GM19438 (cell line): ENCODE measurements around the gene LRRC8E.

ENCODE experiments used
- ATAC-seq: cut with Tn5 transposase; IDR thresholded peaks from one replicate; pipeline ENCODE4 v1.9.1; 2021; ENCODE audit warnings: low read depth; ENCODE audit not compliant: unreplicated experiment

LRRC8E gene

GRCh38 chr19:7907122-7907521 lies 18.8 kb downstream of the LRRC8E start:
- ATAC-seq, result no peak

- no peak for ATAC-seq
These were observed 19.2 kb downstream of the LRRC8E start for GRCh38 chr19:7907544-7907943.

DNA sequence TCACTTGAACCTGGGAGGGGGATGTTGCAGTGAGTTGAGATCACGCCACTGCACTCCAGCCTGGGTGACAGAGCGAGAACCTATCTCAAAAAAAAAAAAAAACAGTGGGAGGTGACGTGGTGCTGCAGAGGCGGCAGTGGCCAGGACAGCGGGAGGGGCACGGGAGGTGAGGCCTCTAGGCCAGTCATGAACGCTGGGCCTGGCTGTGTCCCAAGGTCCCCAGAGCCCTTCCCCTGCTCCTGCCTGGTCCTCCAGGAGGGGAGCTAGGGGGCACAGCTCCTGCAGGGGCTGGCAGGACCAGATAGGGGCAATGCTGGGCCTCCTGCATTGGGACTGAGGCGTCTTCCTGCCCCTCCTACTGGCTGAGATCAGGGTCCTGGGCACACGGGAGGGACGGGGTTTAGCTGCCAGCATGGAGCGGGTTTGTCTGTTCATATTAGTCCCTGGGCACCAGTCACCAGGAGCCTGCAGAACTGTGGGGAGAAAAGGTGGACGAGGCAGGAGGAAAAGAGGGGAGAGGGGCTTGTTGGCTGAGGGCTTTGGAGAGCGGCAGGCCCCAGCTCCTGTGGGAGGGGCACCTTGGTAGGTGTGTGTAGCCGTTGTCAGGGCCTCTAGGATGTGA lies 19.9 kb downstream of the LRRC8E start:
- ATAC-seq, result no peak

DNA sequence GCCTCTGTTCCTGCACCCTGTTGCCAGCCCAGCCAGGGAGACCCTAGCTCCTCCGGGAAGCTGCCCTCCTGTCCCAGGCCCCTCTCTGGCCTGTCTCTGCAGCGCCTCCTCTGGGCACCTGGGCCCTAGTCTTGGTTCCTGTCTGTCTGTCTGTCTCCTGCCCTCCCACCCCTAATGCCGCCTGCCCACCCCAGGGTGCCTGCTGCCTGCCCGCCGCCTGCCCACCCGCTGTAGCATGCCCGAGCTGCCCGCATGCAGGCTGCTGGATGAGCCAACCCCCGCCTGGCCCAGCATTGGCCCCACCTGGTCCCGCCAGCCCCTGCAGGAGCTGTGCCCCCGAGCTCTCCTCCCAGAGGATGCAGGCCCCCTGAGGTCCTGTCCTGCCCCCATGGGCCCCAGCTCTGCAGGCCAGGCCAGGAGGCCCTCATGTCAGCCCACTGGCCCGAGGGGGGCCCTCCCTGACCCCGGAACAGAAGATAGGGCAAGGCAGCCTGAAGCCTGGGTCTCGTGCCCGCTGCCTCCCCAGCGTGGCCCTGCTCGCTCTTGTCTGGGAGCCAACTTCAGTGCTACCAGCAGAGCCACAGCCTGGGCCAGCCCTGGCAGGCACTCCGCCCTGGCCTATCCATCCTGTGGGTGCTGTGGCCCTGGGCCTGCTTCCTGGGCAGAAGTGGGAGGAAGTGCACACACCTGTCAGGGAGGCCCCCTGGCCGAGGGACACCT lies 20.6 kb downstream of the LRRC8E start:
- ATAC-seq, result no peak

DNA sequence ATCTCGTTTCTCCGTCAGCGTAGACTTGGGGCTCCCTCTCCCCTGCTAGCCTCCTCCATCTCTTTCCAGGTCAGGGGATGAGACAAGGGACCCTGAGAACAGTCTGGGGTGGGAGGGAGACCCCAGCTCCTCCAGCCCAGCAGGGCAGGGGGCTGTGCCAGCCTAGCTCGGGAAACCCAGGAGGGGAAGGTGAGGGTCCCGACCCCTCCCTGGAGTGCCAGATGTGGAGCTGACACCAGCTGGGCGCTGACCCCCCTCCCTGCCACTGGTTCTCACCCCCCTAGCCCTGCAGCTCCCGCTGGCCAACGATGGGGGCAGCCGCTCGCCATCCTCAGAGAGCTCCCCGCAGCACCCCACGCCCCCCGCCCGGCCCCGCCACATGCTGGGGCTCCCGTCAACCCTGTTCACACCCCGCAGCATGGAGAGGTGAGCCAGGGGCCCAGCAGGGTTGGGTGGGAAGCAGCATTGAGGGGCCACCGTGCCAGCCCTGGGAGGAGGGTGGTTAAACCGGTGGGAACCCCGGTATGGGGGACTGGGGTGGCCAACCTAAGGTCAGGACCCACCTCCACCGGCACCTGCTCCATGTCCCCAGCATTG lies 21.3 kb downstream of the LRRC8E start:
- ATAC-seq, result no peak

- ATAC-seq, result no peak
These were observed 22.2 kb downstream of the LRRC8E start for GRCh38 chr19:7910321-7911161.

GRCh38 chr19:7911508-7912143 lies 23.3 kb downstream of the LRRC8E start:
- no peak for ATAC-seq

GRCh38 chr19:7912144-7912696 lies 23.9 kb downstream of the LRRC8E start:
- no peak for ATAC-seq

DNA sequence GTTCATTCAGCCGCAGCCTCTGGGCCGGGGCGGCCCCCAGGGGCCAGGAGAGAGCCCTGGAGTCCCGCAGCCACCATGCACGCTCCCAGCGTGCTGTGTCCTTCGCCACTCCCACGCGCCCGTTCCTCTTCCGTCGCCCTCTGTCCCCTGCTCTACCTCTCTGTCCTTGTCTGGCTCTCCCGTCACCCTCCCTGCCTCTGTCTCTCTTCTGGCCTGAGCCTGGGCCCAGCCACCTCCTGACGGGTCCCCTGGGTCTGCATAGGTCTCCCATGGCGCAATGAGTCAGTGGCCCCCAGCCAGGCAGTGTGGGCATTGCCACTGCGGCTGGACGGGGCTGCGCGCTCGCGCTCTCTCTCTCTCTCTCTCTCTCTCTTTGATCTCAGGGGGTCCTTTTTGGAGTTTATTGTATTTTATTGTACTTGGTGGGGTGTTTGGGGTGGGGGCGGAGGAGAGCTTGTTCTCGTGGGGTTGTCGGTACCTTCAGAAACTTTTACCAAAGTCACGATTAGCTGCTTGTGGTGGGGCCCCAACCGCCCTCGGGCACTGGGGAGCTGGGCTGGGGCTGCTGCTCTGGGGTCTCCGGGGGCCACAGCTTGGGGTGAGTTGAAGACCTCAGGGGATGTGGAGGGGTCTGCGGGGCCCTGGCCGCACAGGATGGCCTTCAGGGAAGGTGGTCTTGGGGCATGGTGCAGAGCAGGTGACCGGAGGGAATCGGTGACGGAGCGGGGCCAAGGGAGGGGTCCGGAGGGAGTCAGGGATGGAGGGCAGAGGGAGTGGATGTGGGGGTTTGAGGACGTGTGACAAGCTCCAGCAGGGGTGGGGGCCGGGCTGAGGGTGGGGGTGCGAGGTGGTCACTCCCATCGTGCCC lies 24.6 kb downstream of the LRRC8E start:
- no peak for ATAC-seq

- no peak for ATAC-seq
These were observed 25.3 kb downstream of the LRRC8E start for GRCh38 chr19:7913652-7914051.

- no peak for ATAC-seq
These were observed 25.8 kb downstream of the LRRC8E start for GRCh38 chr19:7914099-7914498.

DNA sequence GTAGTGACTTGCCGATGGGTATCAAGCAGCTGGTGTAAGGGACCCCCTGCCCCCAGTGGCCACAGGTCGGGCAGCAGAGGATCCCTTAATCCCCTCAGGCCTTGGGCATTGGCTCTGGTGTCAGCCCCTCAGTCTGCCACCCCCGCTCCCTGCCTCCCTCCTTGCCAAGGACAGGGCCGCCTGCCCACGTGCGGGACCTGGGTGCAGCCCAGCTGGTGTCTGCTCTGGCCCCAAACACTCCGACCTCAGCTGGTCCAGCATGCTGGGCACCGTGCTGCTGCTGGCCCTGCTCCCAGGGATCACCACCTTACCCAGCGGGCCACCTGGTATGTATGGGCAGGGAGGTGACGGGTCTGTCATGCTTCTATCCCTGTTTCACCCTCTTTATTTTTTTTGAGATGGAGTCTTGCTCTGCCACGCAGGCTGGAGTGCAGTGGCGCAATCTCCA lies 26.3 kb downstream of the LRRC8E start, which contains the start of gene TGFBR3L:
TSS of gene TGFBR3L (plus strand) at position 233 of the 448 bp plus-strand sequence.
- no peak for ATAC-seq

DNA sequence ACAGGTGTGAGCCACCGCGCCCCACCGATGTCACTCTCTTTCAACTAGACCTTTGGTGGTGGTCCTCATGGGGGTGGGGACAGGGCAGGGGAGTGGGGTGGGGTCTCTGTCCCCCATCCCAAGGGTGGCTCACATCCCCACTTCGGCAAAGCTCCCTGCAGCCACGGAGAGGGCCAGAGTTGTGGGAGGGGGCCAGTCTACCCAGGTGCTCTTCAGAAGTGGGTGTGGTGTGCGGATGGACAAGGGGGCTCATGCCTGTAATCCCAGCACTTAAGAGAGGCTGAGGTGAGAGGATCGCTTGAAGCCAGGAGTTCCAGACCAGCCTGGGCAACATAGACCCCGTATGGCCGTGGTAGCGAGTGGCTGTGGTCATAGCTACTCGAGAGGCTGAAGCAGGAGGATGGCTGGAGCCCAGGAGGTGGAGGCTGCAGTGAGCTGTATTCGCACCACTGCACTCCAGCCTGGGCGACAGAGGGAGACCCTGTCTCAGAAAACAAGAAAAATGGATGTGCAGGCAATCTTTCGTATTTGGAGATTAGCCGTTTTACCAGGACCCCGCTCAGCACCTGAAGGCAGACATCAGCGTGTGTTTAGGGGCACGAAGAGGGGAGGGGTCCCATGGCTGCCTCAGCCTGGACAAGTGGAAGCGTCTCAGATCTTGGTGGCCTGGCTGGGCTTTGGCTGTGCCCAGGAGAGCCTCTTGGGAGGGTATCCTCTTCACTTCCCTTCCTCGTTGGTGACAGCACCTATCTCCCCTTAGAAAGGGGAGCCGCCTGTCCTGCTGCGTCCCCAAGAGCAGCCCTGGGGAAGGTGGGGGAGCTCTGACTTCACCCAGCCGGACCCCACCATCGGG lies 27.2 kb downstream of the LRRC8E start:
- ATAC-seq, result no peak

GRCh38 chr19:7916103-7916954 lies 28.0 kb downstream of the LRRC8E start:
- ATAC-seq, result no peak

DNA sequence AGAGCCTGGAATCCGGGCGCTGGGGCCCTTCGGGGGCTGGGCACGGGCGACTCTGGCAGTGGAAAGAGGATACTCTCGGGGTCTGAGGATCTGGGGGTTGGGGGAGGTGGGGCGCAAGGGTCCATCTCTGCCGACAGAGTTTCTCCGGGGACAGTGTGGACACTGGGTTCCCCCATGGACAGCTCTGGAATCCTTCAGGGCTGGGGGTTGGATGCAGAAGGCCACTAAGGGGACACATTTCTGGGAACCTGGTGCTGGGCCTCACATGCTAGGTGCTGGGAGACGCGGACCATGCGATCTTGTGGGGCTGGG lies 28.6 kb downstream of the LRRC8E start:
- no peak for ATAC-seq

DNA sequence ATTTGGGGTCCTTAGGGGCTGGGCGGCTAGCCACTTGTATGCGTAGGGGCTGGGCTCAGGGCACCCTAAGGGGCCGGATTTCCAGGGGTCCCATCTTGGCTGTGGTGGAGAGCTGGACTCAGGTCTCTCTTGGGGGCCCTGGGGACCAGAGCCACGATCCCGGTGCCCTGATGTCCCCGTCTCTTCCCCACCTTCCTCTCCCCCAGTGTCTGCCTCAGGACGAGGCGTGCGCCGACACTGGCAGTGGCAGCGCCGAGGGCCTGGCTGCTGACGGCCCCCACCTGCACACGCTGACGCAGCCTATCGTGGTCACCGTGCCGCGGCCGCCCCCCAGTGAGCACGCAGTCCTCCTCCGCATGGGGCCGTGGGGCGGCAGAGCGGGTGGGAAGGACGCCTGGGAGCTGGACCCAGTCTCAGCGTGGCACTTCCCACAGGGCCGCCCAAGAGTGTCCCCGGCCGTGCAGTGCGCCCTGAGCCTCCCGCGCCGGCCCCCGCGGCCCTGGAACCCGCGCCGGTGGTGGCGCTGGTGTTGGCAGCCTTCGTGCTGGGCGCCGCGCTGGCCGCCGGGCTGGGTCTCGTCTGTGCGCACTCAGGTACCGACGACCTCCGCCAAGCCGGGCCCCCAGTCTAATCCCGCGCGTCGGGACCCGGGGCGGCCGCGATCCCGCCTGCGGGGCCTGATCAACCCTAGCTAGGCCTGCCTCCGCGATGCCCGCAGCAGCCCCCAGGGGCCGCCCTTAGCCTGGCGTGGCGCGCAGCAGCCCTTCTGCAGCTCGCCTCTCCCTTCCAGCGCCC lies 29.2 kb downstream of the LRRC8E start:
- ATAC-seq, result no peak
